Measurements from ENCODE around the gene ANTXR1.

ANTXR1 gene

GRCh38 chr2:69151931-69152330 is 139.0 kb downstream of the ANTXR1 start:
- TF ChIP-seq CTCF (IDR thresholded peaks at IDR 0.05; ENCODE audit: unreplicated experiment in 3 of 3), result no peak
- no peak overlapping the region for H3K4me3 Mint-ChIP-seq
- no peaks in the 10 kb centered on the region for H3K9me3 Mint-ChIP-seq
- peaks cover 27% of the 10 kb centered on the region for H3K36me3 Mint-ChIP-seq (ENCODE audit: low read depth)
- peak overlapping the region in 2 of 3 experiments; percentile 10 to 92 for H3K27ac Mint-ChIP-seq
- H3K4me1 Mint-ChIP-seq, result peaks cover 60% of the 10 kb centered on the region
- no peaks in the 10 kb centered on the region for H3K27me3 Mint-ChIP-seq (ENCODE audit: low read depth)

- Mint-ChIP-seq H3K4me1 (peaks cover 52% of the 10 kb centered on the region), H3K36me3 (ENCODE audit: low read depth) (peaks cover 27% of the 10 kb centered on the region), H3K9me3 (no peaks in the 10 kb centered on the region), H3K4me3 (no peak overlapping the region), H3K27ac (peak overlapping the region in 2 of 3 experiments; percentile 20 to 92), H3K27me3 (ENCODE audit: low read depth) (no peaks in the 10 kb centered on the region)
- TF ChIP-seq CTCF (IDR thresholded peaks at IDR 0.05; ENCODE audit: unreplicated experiment in 3 of 3), result no peak
Observed at GRCh38 chr2:69152847-69153583, 140.0 kb downstream of the ANTXR1 start.

GRCh38 chr2:69154106-69154505 is 141.1 kb downstream of the ANTXR1 start:
- TF ChIP-seq CTCF (IDR thresholded peaks at IDR 0.05; ENCODE audit: unreplicated experiment in 3 of 3), result no peak

GRCh38 chr2:69156624-69157023 is 143.6 kb downstream of the ANTXR1 start:
- Mint-ChIP-seq H3K27me3 (ENCODE audit: low read depth) (no peaks in the 10 kb centered on the region), H3K4me3 (no peak overlapping the region)
- TF ChIP-seq CTCF (IDR thresholded peaks at IDR 0.05; ENCODE audit: unreplicated experiment in 3 of 3), result no peak

More at GRCh38 chr2:69154106-69154505, 141.1 kb downstream of the ANTXR1 start:
- Mint-ChIP-seq H3K27me3 (ENCODE audit: low read depth) (no peaks in the 10 kb centered on the region), H3K4me3 (no peak overlapping the region), H3K9me3 (no peaks in the 10 kb centered on the region), H3K27ac (peak overlapping the region; percentile 65 to 91 (median 68)), H3K4me1 (peaks cover 41% of the 10 kb centered on the region), H3K36me3 (ENCODE audit: low read depth) (peaks cover 29% of the 10 kb centered on the region)

GRCh38 chr2:69157441-69157840 is 144.5 kb downstream of the ANTXR1 start:
- Mint-ChIP-seq H3K27me3 (ENCODE audit: low read depth) (no peaks in the 10 kb centered on the region), H3K36me3 (ENCODE audit: low read depth) (peaks cover 34% of the 10 kb centered on the region), H3K27ac (no peak overlapping the region), H3K9me3 (no peaks in the 10 kb centered on the region), H3K4me3 (no peak overlapping the region), H3K4me1 (peaks cover 40% of the 10 kb centered on the region)
- no peak for TF ChIP-seq CTCF (IDR thresholded peaks at IDR 0.05; ENCODE audit: unreplicated experiment in 3 of 3)

More at GRCh38 chr2:69156624-69157023, 143.6 kb downstream of the ANTXR1 start:
- Mint-ChIP-seq H3K4me1 (peaks cover 39% of the 10 kb centered on the region), H3K36me3 (ENCODE audit: low read depth) (peaks cover 39% of the 10 kb centered on the region), H3K27ac (no peak overlapping the region), H3K9me3 (no peaks in the 10 kb centered on the region)

GRCh38 chr2:69159986-69160385 is 147.0 kb downstream of the ANTXR1 start:
- Mint-ChIP-seq H3K27ac (peak overlapping the region in 1 of 3 experiments; percentile 58), H3K36me3 (ENCODE audit: low read depth) (peaks cover 33% of the 10 kb centered on the region), H3K4me1 (peaks cover 45% of the 10 kb centered on the region), H3K4me3 (no peak overlapping the region), H3K27me3 (ENCODE audit: low read depth) (no peaks in the 10 kb centered on the region), H3K9me3 (no peaks in the 10 kb centered on the region)
- TF ChIP-seq CTCF (IDR thresholded peaks at IDR 0.05; ENCODE audit: unreplicated experiment in 3 of 3), result no peak
